CD4-positive, alpha-beta T cell treated with Interferon alpha-2 for 1 hour (primary cell): Measurements from ENCODE around the gene P2RY8.
"Not testable (repeated sequence)": the region's sequence is repeated elsewhere in the genome, so short reads cannot be mapped to it uniquely, and the experiment has no call there.

ENCODE experiments used
- DNase-seq, 2 donors: peaks; one replicate each; pipeline ENCODE4 v3.0.0-alpha.2; 2020 to 2022

The P2RY8 gene

GRCh38 chrX:1462596-1463251 is 74.3 kb downstream of the P2RY8 start:
- peak; percentile 81 to 89 for DNase-seq

- DNase-seq, result no peak
These were observed 74.9 kb downstream of the P2RY8 start for GRCh38 chrX:1462110-1462509.

- no peak for DNase-seq
These were observed 81.1 kb downstream of the P2RY8 start for GRCh38 chrX:1455948-1456280.

- DNase-seq, result peak; percentile 87 to 90
These were observed 82.8 kb downstream of the P2RY8 start for GRCh38 chrX:1453951-1454785.

- DNase-seq, result peak; percentile 83 to 85
These were observed 83.6 kb downstream of the P2RY8 start for GRCh38 chrX:1453395-1453783.

GRCh38 chrX:1452516-1453394 is 84.2 kb downstream of the P2RY8 start, which contains the start of gene ASMTL:
Gene ASMTL, minus strand, starts transcription at chrX:1452909. Its CDS starts 69 bp downstream, at chrX:1452840.
- DNase-seq, result peak; percentile 98 to 99

- DNase-seq, result no peak
These were observed 85.1 kb downstream of the P2RY8 start for GRCh38 chrX:1451661-1452515.

GRCh38 chrX:1451251-1451660 is 85.7 kb downstream of the P2RY8 start:
- DNase-seq, result no peak

GRCh38 chrX:1450361-1451161 is 86.4 kb downstream of the P2RY8 start:
- DNase-seq, result no peak

GRCh38 chrX:1449823-1450149 is 87.2 kb downstream of the P2RY8 start:
- DNase-seq, result no peak

GRCh38 chrX:1449036-1449822 is 87.8 kb downstream of the P2RY8 start:
- no peak for DNase-seq

- not testable (repeated sequence) for DNase-seq
These were observed 88.4 kb downstream of the P2RY8 start for GRCh38 chrX:1448573-1449001.

- DNase-seq, result not testable (repeated sequence)
These were observed 88.9 kb downstream of the P2RY8 start for GRCh38 chrX:1447969-1448572.

- DNase-seq, result not testable (repeated sequence)
These were observed 89.7 kb downstream of the P2RY8 start for GRCh38 chrX:1446984-1447968.

GRCh38 chrX:1444561-1445500 is 92.2 kb downstream of the P2RY8 start:
- DNase-seq, result no peak

- DNase-seq, result no peak
These were observed 93.4 kb downstream of the P2RY8 start for GRCh38 chrX:1443496-1444075.

- no peak for DNase-seq
These were observed 94.1 kb downstream of the P2RY8 start for GRCh38 chrX:1442724-1443367.
